Fibroblast of the aortic adventitia (primary cell): ENCODE data around the gene ROBO3. TPM values are rescaled to one million over a fixed set of nuclear protein-coding genes. Genes with fewer than 3 reads are reported as not detected.

Experiments
- DNase-seq: peaks from one replicate; pipeline ENCODE4 v3.0.0-alpha.2; 2010; ENCODE audit warnings: low read depth
- H3K4me3 ChIP-seq: 2 replicates; pipeline ENCODE4 v1.5.1; 2011; ENCODE audit warnings: low read depth, mild to moderate bottlenecking, control low read depth, low read length, moderate library complexity
- CTCF ChIP-seq: IDR thresholded peaks from 2 replicates; pipeline ENCODE4 v1.5.1; 2011; ENCODE audit warnings: mild to moderate bottlenecking, low read length, control low read depth, inconsistent platforms; ENCODE audit not compliant: insufficient read depth
- total RNA-seq: library from RNA; depleted of rRNA; stranded (reverse); fragments of >200 nt; gene quantifications from 2 replicates; pipeline ENCODE4 v1.2.3, GENCODE V29; 2012; ENCODE audit warnings: low replicate concordance

The ROBO3 gene
- total RNA-seq, 1 donor = 13.6 TPM

- no peak for DNase-seq
- no peak overlapping the region for H3K4me3 ChIP-seq
- no peak for TF ChIP-seq CTCF
These were observed 63.9 kb downstream of the ROBO3 start for GRCh38 chr11:124928942-124929665.

- no peak for DNase-seq
- no peak for TF ChIP-seq CTCF
- H3K4me3 ChIP-seq = no peak overlapping the region
These were observed 65.6 kb downstream of the ROBO3 start for GRCh38 chr11:124930799-124931198.

Other genes with a start within 250 kb of the ROBO3 start
- gene TBRG1, start 242.6 kb upstream of the ROBO3 start, total RNA-seq = 31.2 and 46.2 TPM in 2 replicates
- 14.6 and 15.1 TPM in 2 replicates for gene SIAE, start 191.7 kb upstream of the ROBO3 start, total RNA-seq
- gene SPA17, start 191.5 kb upstream of the ROBO3 start, total RNA-seq = 3.9 and 9.1 TPM in 2 replicates
- gene NRGN, start 125.5 kb upstream of the ROBO3 start, total RNA-seq = 0.27 and 0.33 TPM in 2 replicates
- not detected in 2 replicates for gene VSIG2, start 113.2 kb upstream of the ROBO3 start, total RNA-seq
- 0.36 and 1.5 TPM in 2 replicates for gene ESAM, start 103.1 kb upstream of the ROBO3 start, total RNA-seq
- 10.8 and 15.0 TPM in 2 replicates for gene MSANTD2, start 65.0 kb upstream of the ROBO3 start, total RNA-seq
- gene ROBO4, start 32.4 kb downstream of the ROBO3 start, total RNA-seq = 1.3 and 3.3 TPM in 2 replicates
- not detected in 2 replicates for gene HEPN1, start 53.8 kb downstream of the ROBO3 start, total RNA-seq
- gene HEPACAM, start 70.6 kb downstream of the ROBO3 start, total RNA-seq = not detected in 2 replicates
- gene CCDC15, start 88.8 kb downstream of the ROBO3 start, total RNA-seq = 3.6 and 9.8 TPM in 2 replicates
- 0.08 and 0.63 TPM in 2 replicates for gene SLC37A2, start 197.9 kb downstream of the ROBO3 start, total RNA-seq
- 9.2 and 35.1 TPM in 2 replicates for gene TMEM218, start 246.2 kb downstream of the ROBO3 start, total RNA-seq